Right ventricle myocardium inferior (tissue), 1 donor: ENCODE data around the gene SPATA24. TPM values are rescaled to one million over a fixed set of nuclear protein-coding genes. Genes with fewer than 3 reads are reported as not detected.
"Not testable (repeated sequence)": the region's sequence is repeated elsewhere in the genome, so short reads cannot be mapped to it uniquely, and the experiment has no call there.

ENCODE experiments used
- ATAC-seq: fragments of 200-7000 bp; cut with Tn5 transposase; one replicate; pipeline ENCODE4 v1.9.1; 2020; ENCODE audit warnings: mild to moderate bottlenecking, moderate library complexity
- DNase-seq: peaks from one replicate; pipeline ENCODE4 v3.0.0; 2021; ENCODE audit errors: missing footprints
- intact Hi-C: fragments of 100-400 bp; cut with DNase I; formaldehyde crosslinking; loops from one replicate; pipeline ENCODE4 v1.11.0; 2022
- total RNA-seq: library from RNA; stranded (reverse); fragmentation: NEBNext Ultra II Directional; extraction: Animal tissue kit (Norgen Biotek cat#: 25700); gene quantifications from one replicate; pipeline ENCODE4 v1.2.1, GENCODE V29; 2021
- donor health status: DM: no; HTN: yes; CAD: no; lungs with severe emphysema.

Gene SPATA24
- total RNA-seq, 1 donor from 2014 or later = 17.2 TPM

DNA sequence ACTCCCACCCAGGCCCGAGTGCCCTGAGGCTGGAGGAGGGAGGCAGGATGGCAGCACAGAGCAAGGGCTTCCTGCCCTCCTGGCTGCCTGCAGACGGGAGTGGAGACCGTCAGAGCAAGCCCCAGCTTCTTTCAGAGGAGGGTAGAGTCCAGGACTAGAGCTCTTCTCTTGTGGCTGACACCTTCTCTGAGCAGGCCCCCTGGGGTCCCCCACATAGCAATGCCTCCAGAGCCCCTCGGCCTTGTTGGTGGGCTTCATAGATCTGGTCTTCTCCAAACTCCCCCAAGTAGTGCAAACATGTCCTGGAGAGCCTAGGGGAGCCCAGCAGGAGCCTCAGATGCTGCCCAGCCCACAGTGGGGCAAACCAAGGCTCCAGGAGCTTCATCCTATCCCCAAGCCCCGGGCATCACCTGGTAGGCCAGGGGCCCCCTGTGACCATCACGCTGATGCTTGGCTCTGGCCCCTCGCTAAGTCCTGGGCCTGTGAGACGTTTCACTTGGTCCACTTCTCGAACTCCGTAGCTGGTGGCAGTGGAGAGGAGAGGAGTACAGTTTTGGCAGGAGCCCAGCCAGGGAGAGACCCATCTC is 16.2 kb downstream of the SPATA24 start:
- DNase-seq = no peak
- ATAC-seq = no peak
- intact Hi-C loops = loop anchor here (5.0 kb wide), 1 partner anchor 95 kb away; the partner anchor contains the start of gene MATR3

DNA sequence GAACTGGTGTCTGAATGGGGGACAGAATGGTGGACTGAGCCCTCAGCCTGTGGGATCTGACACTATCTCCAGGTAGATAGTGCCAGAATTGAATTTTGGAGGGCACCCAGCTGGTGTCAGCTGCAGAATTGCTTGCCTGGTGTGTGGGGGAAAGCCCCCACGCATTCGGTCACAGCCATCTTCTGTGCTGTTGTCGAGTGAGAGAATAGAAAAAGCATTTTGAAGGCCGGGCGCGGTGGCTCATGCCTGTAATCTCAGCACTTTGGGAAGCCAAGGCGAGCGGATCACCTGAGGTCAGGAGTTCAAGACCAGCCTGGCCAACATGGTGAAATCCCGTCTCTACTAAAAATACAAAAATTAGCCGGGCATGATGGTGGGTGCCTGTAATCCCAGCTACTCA is 16.9 kb downstream of the SPATA24 start:
- DNase-seq, ATAC-seq: not testable (repeated sequence)
- intact Hi-C loops = loop anchor here (5.0 kb wide), 1 partner anchor 95 kb away; the partner anchor contains the start of gene MATR3

- ATAC-seq (no peak), DNase-seq (no peak)
- intact Hi-C loops = loop anchor here (5.0 kb wide), 1 partner anchor 94 kb away; the partner anchor contains the start of gene MATR3
Observed at GRCh38 chr5:139386050-139386438, 17.8 kb downstream of the SPATA24 start.

GRCh38 chr5:139385061-139386049 is 18.5 kb downstream of the SPATA24 start:
- no peak for ATAC-seq
- intact Hi-C loops = loop anchor here (5.0 kb wide), 1 partner anchor 93 kb away; the partner anchor contains the start of gene MATR3
- DNase-seq = no peak

DNA sequence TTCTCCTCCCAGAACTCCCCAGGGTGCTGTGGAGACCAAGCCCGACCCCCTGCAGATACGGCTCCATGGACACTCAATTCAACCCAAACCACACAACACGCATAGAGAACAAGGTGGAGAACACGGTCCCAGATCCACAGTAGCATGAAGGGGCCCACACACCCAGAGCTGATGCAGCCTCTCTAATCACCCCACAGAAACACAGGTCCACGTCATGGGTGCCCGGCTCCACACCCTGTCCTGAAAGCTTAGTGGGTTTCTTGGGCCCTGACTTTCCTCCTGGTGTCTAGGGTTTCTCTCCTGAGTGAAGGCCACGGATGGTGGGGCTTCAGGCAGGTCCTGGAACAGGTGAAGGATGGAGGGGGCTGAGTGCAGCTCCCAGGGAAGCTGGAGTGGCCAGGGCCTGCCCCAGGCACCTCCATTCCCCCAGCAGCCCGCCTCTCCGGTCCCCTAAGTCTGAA is 19.3 kb downstream of the SPATA24 start:
- DNase-seq = no peak
- intact Hi-C loops = loop anchor here (5.0 kb wide), 1 partner anchor 92 kb away; the partner anchor contains the start of gene MATR3
- ATAC-seq = peak; percentile 1

- no peak for DNase-seq
Observed at GRCh38 chr5:139383993-139384590, 19.8 kb downstream of the SPATA24 start.

GRCh38 chr5:139383275-139383992 is 20.5 kb downstream of the SPATA24 start, which contains the start of gene SLC23A1:
Gene SLC23A1 (minus strand): TSS chr5:139383297. CDS start chr5:139383253, 44 bp downstream.
- DNase-seq (no peak), ATAC-seq (no peak)
- intact Hi-C loops = no loop called here

More at GRCh38 chr5:139383993-139384590, 19.8 kb downstream of the SPATA24 start:
- ATAC-seq = peak; percentile 2
- intact Hi-C loops = no loop called here

GRCh38 chr5:139382807-139383206 is 21.1 kb downstream of the SPATA24 start:
- no peak for ATAC-seq
- intact Hi-C loops = no loop called here
- no peak for DNase-seq

GRCh38 chr5:139381837-139382761 is 21.8 kb downstream of the SPATA24 start:
- ATAC-seq (no peak), DNase-seq (no peak)
- intact Hi-C loops = no loop called here

DNA sequence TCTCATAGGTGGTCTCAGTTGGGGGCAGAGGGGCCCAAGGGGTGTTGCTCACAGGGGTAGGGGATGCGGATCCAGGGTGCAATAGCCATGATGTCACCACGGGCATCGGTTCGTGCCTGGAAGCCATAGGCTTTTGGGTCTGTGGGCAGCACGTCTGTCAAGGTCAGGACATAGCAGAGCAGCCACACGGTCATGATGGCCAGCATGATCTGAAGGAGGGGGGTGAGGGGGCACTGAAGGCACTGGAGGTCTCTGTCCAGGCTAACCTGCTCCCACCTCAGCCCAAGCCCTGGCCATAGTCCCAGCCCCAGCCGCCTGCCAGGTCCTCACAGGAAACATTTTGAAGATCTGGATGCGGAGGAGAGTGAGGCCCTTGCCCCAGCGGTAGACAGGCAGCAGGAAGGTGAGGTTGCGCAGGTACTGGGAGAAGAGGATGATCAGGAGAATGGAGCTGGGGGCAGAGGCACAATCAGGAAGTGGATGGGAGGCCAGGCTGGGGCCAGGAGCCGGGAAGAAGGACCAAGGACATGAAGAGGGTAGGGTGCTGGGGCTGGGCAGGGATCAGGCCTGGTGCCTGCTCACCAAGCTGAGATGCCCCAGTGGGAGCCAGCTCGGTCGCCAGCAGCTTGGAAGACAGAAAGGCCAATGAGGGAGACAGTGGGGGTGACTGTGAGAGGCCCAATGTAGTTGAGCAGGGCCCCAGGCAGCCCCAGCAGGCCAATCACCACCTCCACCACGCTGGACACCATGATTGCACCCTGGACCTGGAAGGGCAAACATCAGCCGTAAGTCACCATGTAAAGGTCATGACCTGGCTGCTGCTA is 24.1 kb downstream of the SPATA24 start:
- intact Hi-C loops = no loop called here
- DNase-seq = peak; percentile 59
- ATAC-seq = no peak

DNA sequence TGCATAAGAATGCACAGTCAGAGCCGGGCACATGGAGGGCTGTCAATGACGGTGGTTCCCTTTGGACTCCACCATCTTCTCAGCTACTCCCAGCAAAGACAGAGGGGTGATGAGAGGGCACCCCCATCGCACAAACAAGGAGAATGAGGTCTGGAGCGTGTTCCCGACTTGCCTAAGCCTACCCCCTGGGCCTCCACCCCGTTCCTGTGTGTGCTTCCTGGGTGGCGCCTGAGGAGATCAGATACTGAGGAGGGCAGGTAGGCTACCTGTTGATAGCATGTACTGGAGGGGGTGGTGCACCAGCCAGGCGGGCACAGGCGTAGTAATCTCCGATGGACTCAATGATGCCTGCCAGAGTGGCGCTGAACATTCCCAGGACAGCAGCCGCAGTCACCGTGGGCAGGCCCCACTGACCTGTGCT is 24.9 kb downstream of the SPATA24 start:
- intact Hi-C loops = no loop called here
- peak; percentile 58 for DNase-seq
- ATAC-seq = no peak

- ATAC-seq = no peak
- intact Hi-C loops = no loop called here
- DNase-seq = no peak
Observed at GRCh38 chr5:139378101-139378825, 25.6 kb downstream of the SPATA24 start.

GRCh38 chr5:139377226-139377625 is 26.7 kb downstream of the SPATA24 start:
- no peak for ATAC-seq
- no peak for DNase-seq
- intact Hi-C loops = no loop called here

- intact Hi-C loops = no loop called here
- ATAC-seq (no peak), DNase-seq (no peak)
Observed at GRCh38 chr5:139376364-139376763, 27.5 kb downstream of the SPATA24 start.

- no peak for ATAC-seq
- intact Hi-C loops = no loop called here
- no peak for DNase-seq
Observed at GRCh38 chr5:139374909-139375308, 29.0 kb downstream of the SPATA24 start.
